ENCODE data around the gene SLC13A3. TPM values are rescaled to one million over a fixed set of nuclear protein-coding genes. Genes with fewer than 3 reads are reported as not detected.

The SLC13A3 gene
- total and polyA plus RNA-seq, 12 donors = 0.13 to 1.2 (median 0.58) TPM

DNA sequence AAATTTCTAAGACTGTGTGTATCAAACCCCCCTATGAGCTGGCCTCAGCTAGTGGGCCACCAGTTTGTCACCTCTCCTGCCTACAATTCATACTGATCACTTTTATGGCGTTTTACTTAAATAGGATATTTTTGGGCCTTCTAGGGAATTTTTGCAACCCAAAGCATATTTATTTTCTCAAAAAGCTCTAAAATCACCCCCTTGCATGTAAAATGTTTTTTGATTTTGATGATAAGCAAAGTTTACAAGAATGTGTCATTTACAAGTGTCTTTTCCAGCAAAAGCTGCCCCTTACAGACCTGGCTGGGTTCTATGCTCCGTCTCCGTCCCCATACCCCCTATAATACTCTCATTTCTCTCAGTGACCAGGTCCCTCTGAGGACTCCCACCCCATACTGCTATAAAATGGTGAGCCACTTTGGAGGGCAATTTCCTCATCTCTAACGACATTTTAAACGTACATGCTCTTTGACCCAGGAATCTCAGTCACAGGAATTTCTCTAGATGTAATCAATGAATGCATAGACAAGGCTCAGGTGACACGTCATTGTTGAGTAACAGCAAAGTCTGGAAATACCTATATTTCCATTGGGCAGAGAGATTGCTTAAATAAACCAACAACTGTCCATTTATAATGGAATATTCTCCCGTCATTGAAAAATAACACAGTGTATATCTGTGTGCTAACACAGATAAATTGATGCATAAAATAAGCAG lies 86.9 kb downstream of the SLC13A3 start:
- ATAC-seq (no peak), DNase-seq (no peak)
- WGBS, 2 donors = 75 to 89% methylated on average over 7 of the region's 7 CpGs
- intact Hi-C loops (cut with DNase I) = loop anchor here in 4 of 10 donors (5.0 to 10.0 kb wide), 2 partner anchors 110 to 118 kb away; no protein-coding TSS in a partner anchor
- Histone ChIP-seq H3K9me3 (no peaks in the 10 kb centered on the region), H3K27ac (no peak overlapping the region), H3K36me3 (no peaks in the 10 kb centered on the region), H3K4me3 (no peak overlapping the region), H3K4me1 (peaks cover 0 to 30% (median 20%) of the 10 kb centered on the region in 9 donors), H3K27me3 (no peaks in the 10 kb centered on the region)
- TF ChIP-seq, protein P1, sequence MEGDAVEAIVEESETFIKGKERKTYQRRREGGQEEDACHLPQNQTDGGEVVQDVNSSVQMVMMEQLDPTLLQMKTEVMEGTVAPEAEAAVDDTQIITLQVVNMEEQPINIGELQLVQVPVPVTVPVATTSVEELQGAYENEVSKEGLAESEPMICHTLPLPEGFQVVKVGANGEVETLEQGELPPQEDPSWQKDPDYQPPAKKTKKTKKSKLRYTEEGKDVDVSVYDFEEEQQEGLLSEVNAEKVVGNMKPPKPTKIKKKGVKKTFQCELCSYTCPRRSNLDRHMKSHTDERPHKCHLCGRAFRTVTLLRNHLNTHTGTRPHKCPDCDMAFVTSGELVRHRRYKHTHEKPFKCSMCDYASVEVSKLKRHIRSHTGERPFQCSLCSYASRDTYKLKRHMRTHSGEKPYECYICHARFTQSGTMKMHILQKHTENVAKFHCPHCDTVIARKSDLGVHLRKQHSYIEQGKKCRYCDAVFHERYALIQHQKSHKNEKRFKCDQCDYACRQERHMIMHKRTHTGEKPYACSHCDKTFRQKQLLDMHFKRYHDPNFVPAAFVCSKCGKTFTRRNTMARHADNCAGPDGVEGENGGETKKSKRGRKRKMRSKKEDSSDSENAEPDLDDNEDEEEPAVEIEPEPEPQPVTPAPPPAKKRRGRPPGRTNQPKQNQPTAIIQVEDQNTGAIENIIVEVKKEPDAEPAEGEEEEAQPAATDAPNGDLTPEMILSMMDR (IDR thresholded peaks at IDR 0.05) = no peak

- H3K27ac ChIP-seq = no peak overlapping the region
- ATAC-seq (no peak), DNase-seq (no peak)
- no peak overlapping the region for H3K4me3 ChIP-seq
- H3K4me1 ChIP-seq = peaks cover 0 to 26% (median 19%) of the 10 kb centered on the region in 9 donors
- H3K36me3 ChIP-seq = no peaks in the 10 kb centered on the region
- intact Hi-C loops (cut with DNase I) = loop anchor here in 6 of 10 donors (2.0 to 10.0 kb wide), 3 partner anchors 111 to 118 kb away; no protein-coding TSS in a partner anchor
- no peaks in the 10 kb centered on the region for H3K27me3 ChIP-seq
- TF ChIP-seq, protein P1 (IDR thresholded peaks at IDR 0.05) = no peak
- 52 to 68% methylated on average over 2 of the region's 2 CpGs for WGBS, 2 donors
- H3K9me3 ChIP-seq = no peaks in the 10 kb centered on the region
Observed at GRCh38 chr20:46563860-46564221, 87.4 kb downstream of the SLC13A3 start.

DNA sequence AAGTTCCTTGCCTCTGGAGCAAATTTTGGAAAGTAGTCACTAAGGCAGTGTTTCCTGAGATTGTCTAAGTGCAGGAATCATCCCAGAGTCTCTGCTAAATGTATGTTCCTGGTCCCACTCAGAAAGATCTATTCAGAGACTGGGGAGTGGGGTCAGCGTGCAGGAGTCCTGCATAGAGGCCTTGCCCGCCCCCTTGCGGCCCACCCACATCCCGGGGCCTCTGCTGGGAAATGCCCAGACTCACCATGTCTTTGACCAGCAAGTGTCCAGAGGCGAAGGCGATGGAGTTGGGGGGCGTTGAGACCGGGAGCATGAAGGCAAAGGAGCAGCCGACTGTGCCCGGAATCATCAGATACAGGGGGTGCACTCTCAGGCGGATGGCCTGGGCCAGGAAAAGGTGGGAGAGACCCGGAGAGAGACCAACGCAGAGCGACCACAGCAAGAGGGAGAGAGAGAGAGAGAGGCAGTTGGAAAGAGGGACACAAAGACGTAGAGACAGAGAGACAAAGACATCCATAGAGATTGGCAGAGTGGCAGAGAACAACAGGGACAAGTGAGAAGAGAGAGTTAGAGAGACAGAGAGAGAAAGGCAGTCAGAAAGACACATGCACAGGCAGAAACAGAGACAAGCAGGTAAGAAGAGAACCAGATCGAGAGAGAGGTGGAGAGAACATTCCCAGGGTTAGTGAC lies 87.9 kb downstream of the SLC13A3 start:
- Histone ChIP-seq H3K4me1 (peaks cover 0 to 21% (median 14%) of the 10 kb centered on the region in 9 donors), H3K27me3 (no peaks in the 10 kb centered on the region), H3K4me3 (peak overlapping the region in 9 of 10 donors; percentile 25 to 50 (median 44)), H3K9me3 (no peaks in the 10 kb centered on the region), H3K27ac (peak overlapping the region in 8 of 10 donors; percentile 37 to 83 (median 55)), H3K36me3 (no peaks in the 10 kb centered on the region)
- WGBS, 2 donors = 82 to 86% methylated on average over 16 of the region's 16 CpGs
- ATAC-seq = peak in 1 of 8 donors; percentile 26
- intact Hi-C loops (cut with DNase I) = loop anchor here in 6 of 10 donors (2.0 to 10.0 kb wide), 3 partner anchors 111 to 119 kb away; no protein-coding TSS in a partner anchor
- DNase-seq = no peak
- TF ChIP-seq, protein P1 (IDR thresholded peaks at IDR 0.05) = no peak

GRCh38 chr20:46562373-46563169 lies 88.7 kb downstream of the SLC13A3 start:
- Histone ChIP-seq H3K36me3 (no peaks in the 10 kb centered on the region), H3K27ac (peak overlapping the region in 9 of 10 donors; percentile 30 to 83 (median 55)), H3K27me3 (no peaks in the 10 kb centered on the region), H3K4me3 (peak overlapping the region in 9 of 10 donors; percentile 25 to 50 (median 44)), H3K4me1 (peaks cover 0 to 20% (median 14%) of the 10 kb centered on the region in 9 donors), H3K9me3 (no peaks in the 10 kb centered on the region)
- intact Hi-C loops (cut with DNase I) = loop anchor here in 6 of 10 donors (1.0 to 10.0 kb wide), 4 partner anchors 49 to 120 kb away; partner anchors contain the start of gene ZNF334 (in 1 of the 6)
- TF ChIP-seq, protein P1 (IDR thresholded peaks at IDR 0.05) = peak; percentile 79 to 96 (median 94)
- peak; percentile 33 to 74 for DNase-seq
- ATAC-seq = peak; percentile 75 to 92 (median 86)
- 10 to 12% methylated on average over 19 of the region's 19 CpGs for WGBS, 2 donors

Measured in heart right ventricle (tissue), 16 donors.